KMS-11 (cell line): ENCODE measurements around the gene NMBR.

Experiments used
- H2AFZ ChIP-seq: fragments of 200-600 bp; sonication (generic); 2 replicates; pipeline ENCODE4 v1.6.1; 2016; ENCODE audit warnings: antibody characterized with exemption, mixed run types, low read depth
- H3K27ac ChIP-seq: fragments of 200-600 bp; sonication (generic); 2 replicates; pipeline ENCODE4 v1.6.1; 2016; ENCODE audit warnings: mild to moderate bottlenecking, mixed run types
- H3K27me3 ChIP-seq: fragments of 200-600 bp; sonication (generic); 2 replicates; pipeline ENCODE4 v1.6.1; 2017; ENCODE audit warnings: mild to moderate bottlenecking, low read depth, mixed run types, moderate library complexity; ENCODE audit not compliant: insufficient read depth
- H3K36me3 ChIP-seq: fragments of 200-600 bp; sonication (generic); 2 replicates; pipeline ENCODE4 v1.6.1; 2017; ENCODE audit warnings: mild to moderate bottlenecking, mixed run types; ENCODE audit not compliant: insufficient read depth
- H3K4me1 ChIP-seq: fragments of 200-600 bp; sonication (generic); 2 replicates; pipeline ENCODE4 v1.6.1; 2016; ENCODE audit warnings: mild to moderate bottlenecking, low read depth, mixed run types; ENCODE audit not compliant: poor library complexity, severe bottlenecking
- H3K4me2 ChIP-seq: fragments of 200-600 bp; sonication (generic); 2 replicates; pipeline ENCODE4 v1.7.0; 2016; ENCODE audit warnings: mild to moderate bottlenecking, mixed run types
- H3K4me3 ChIP-seq: fragments of 200-600 bp; sonication (generic); IDR thresholded peaks from 2 replicates; pipeline ENCODE4 v1.6.1; 2017; ENCODE audit warnings: low read depth, low read length, mixed read lengths; ENCODE audit not compliant: insufficient read depth
- H3K79me2 ChIP-seq: fragments of 200-600 bp; sonication (generic); 2 replicates; pipeline ENCODE4 v1.6.1; 2016; ENCODE audit warnings: low read depth, mixed run types; ENCODE audit not compliant: insufficient read depth
- H3K9ac ChIP-seq: fragments of 200-600 bp; sonication (generic); 2 replicates; pipeline ENCODE4 v1.6.1; 2016; ENCODE audit warnings: mild to moderate bottlenecking, mixed run types
- H4K20me1 ChIP-seq: fragments of 200-600 bp; sonication (generic); 2 replicates; pipeline ENCODE4 v1.6.1; 2016; ENCODE audit warnings: mild to moderate bottlenecking, mixed run types; ENCODE audit not compliant: insufficient read depth
- TF ChIP-seq, protein P1 (sequence below): fragments of 200-600 bp; sonication (generic); conservative IDR thresholded peaks from 2 replicates; pipeline ENCODE4 v1.6.1; 2017; ENCODE audit warnings: low read depth, mild to moderate bottlenecking, antibody characterized with exemption, low read length, moderate library complexity, mixed read lengths

NMBR gene

DNA sequence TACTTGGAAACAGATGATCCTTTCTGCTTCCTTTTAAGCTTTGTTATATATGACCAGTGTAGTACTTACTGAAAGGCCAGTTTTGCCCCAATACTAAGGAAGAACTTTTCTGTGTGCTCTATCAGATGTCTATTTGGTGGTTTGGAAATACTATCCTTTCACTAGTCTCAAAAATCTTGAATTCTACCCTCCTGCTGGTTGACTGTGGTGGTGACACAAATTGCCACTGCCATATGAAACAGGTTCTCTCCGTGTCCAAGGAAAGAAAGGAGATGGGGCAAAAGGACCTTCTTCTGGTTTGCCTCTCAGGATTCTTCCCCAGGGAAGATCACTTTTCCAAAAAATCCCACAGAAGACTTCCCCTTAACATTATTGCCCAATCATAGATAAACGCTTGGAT lies 8.0 kb downstream of the NMBR start:
- Histone ChIP-seq H3K4me3 (no peak overlapping the region), H4K20me1 (no peaks in the 10 kb centered on the region), H3K27ac (no peak overlapping the region), H3K36me3 (no peaks in the 10 kb centered on the region), H3K27me3 (no peaks in the 10 kb centered on the region), H3K4me1 (no peaks in the 10 kb centered on the region), H2AFZ (no peak overlapping the region), H3K9ac (no peak overlapping the region), H3K79me2 (no peaks in the 10 kb centered on the region), H3K4me2 (no peak overlapping the region)
- TF ChIP-seq, protein P1, sequence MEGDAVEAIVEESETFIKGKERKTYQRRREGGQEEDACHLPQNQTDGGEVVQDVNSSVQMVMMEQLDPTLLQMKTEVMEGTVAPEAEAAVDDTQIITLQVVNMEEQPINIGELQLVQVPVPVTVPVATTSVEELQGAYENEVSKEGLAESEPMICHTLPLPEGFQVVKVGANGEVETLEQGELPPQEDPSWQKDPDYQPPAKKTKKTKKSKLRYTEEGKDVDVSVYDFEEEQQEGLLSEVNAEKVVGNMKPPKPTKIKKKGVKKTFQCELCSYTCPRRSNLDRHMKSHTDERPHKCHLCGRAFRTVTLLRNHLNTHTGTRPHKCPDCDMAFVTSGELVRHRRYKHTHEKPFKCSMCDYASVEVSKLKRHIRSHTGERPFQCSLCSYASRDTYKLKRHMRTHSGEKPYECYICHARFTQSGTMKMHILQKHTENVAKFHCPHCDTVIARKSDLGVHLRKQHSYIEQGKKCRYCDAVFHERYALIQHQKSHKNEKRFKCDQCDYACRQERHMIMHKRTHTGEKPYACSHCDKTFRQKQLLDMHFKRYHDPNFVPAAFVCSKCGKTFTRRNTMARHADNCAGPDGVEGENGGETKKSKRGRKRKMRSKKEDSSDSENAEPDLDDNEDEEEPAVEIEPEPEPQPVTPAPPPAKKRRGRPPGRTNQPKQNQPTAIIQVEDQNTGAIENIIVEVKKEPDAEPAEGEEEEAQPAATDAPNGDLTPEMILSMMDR: no peak

DNA sequence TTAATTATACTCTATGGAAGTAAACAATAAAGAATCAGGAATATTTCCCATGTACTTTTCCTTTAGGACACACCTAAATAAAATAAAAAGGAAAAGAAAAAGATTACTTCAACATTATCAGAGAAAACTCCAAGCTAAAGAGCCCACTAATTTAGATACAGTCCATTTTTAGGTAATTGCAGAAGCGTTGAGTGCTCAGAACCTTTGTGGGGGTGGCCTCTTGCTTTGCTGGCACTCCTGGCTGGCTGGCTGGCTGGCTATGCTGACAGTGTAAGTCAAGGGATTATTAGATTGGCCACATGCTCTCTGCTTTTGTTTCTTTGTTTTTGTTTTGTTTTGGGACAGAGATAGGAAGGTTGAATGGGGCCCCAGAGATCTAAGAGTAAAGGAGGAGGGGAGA lies 14.3 kb downstream of the NMBR start, which contains the start of gene GJE1:
GJE1 (plus strand) TSS at position 301 of the 400 bp plus-strand sequence. CDS start 234 bp downstream, outside the sequence.
- Histone ChIP-seq H3K79me2 (no peaks in the 10 kb centered on the region), H3K36me3 (no peaks in the 10 kb centered on the region), H3K4me3 (no peak within 1 kb of the TSS), H3K4me2 (no peak within 1 kb of the TSS), H4K20me1 (no peaks in the 10 kb centered on the region), H3K27ac (no peak within 1 kb of the TSS), H3K4me1 (no peaks in the 10 kb centered on the region), H3K27me3 (no peaks in the 10 kb centered on the region), H3K9ac (no peak within 1 kb of the TSS), H2AFZ (no peak within 1 kb of the TSS)
- TF ChIP-seq, protein P1: no peak

DNA sequence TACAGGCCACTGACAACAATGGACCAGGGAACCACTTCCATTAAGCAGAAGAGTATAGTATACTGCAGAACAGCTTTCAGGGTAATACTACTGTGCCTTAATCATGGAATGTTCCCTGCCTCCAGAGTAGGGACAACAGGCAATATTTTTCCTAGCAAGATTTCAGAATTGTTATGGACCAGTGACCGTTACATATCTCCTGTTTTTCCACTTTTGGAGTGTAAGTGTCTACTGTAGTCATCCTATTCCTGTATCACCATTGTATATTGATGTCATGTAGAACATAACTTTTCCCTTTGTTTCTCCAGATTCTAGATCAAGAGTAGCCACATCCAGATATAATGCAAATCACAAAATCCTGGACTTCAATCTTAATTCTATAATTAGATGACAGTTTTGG lies 16.1 kb downstream of the NMBR start:
- H2AFZ ChIP-seq: no peak overlapping the region
- no peak overlapping the region for H3K4me3 ChIP-seq
- TF ChIP-seq, protein P1: no peak

DNA sequence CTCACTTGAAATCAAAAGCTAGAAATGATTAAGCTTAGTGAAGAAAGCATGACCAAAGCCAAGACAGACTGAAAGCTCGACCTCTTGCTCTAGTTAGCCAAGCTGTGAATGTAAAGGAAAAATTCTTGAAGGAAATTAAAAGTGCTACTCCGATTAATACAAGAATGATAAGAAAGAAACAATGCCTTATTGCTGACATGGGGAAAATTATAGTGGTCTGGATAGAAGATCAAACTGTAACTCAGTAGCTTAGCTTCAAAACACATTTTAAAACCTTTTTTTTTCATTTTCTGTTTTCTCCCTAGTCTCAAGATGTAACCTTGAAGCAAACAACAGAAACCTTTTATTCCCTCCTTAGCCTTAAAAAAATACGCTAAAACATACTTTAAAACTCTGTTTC lies 25.6 kb downstream of the NMBR start:
- no peak overlapping the region for H3K9ac ChIP-seq
- no peak overlapping the region for H3K4me2 ChIP-seq
- no peak overlapping the region for H3K4me3 ChIP-seq
- H3K4me1 ChIP-seq: no peaks in the 10 kb centered on the region
- no peaks in the 10 kb centered on the region for H3K27me3 ChIP-seq
- H3K79me2 ChIP-seq: no peaks in the 10 kb centered on the region
- TF ChIP-seq, protein P1: no peak
- no peaks in the 10 kb centered on the region for H4K20me1 ChIP-seq
- no peaks in the 10 kb centered on the region for H3K36me3 ChIP-seq
- no peak overlapping the region for H3K27ac ChIP-seq
- H2AFZ ChIP-seq: no peak overlapping the region

More for the DNA sequence above, 16.1 kb downstream of the NMBR start:
- no peak overlapping the region for H3K9ac ChIP-seq
- H3K36me3 ChIP-seq: no peaks in the 10 kb centered on the region
- no peaks in the 10 kb centered on the region for H3K4me1 ChIP-seq
- no peaks in the 10 kb centered on the region for H3K79me2 ChIP-seq
- no peaks in the 10 kb centered on the region for H4K20me1 ChIP-seq
- H3K27me3 ChIP-seq: no peaks in the 10 kb centered on the region
- H3K4me2 ChIP-seq: no peak overlapping the region
- H3K27ac ChIP-seq: no peak overlapping the region
